ENCODE results near the gene SDHA. TPM values are rescaled to one million over a fixed set of nuclear protein-coding genes. Genes with fewer than 3 reads are reported as not detected.
A peak's percentile ranks its signal among the peaks of the same experiment; 100 is the strongest.
"Not testable (repeated sequence)": the region's sequence is repeated elsewhere in the genome, so short reads cannot be mapped to it uniquely, and the experiment has no call there.

The SDHA gene
- total RNA-seq, 2 donors from 2014 or later, result 121 to 130 TPM

- H3K27me3 Mint-ChIP-seq; H3K36me3 Mint-ChIP-seq; ATAC-seq; H3K9me3 Mint-ChIP-seq; DNase-seq (ENCODE audit: low spot score); H3K27ac Mint-ChIP-seq; H3K4me3 Mint-ChIP-seq: not testable (repeated sequence)
- peaks cover 11% of the 10 kb centered on the region in 2 donors for H3K4me1 Mint-ChIP-seq (ENCODE audit: low read depth in 2 of 2)
These were observed 36.2 kb downstream of the SDHA start for GRCh38 chr5:254322-254721.

- not testable (repeated sequence) for H3K27me3 Mint-ChIP-seq; H3K9me3 Mint-ChIP-seq; DNase-seq (ENCODE audit: low spot score); H3K4me3 Mint-ChIP-seq; H3K36me3 Mint-ChIP-seq; H3K27ac Mint-ChIP-seq; H3K4me1 Mint-ChIP-seq (ENCODE audit: low read depth in 2 of 2); ATAC-seq
These were observed 37.0 kb downstream of the SDHA start for GRCh38 chr5:255116-255515.

- H3K4me3 Mint-ChIP-seq; H3K9me3 Mint-ChIP-seq; H3K27me3 Mint-ChIP-seq; ATAC-seq; H3K36me3 Mint-ChIP-seq; H3K27ac Mint-ChIP-seq; DNase-seq (ENCODE audit: low spot score); H3K4me1 Mint-ChIP-seq (ENCODE audit: low read depth in 2 of 2): not testable (repeated sequence)
These were observed 38.2 kb downstream of the SDHA start for GRCh38 chr5:256347-256746.

GRCh38 chr5:257148-257547 is 39.0 kb downstream of the SDHA start:
- no peaks in the 10 kb centered on the region for H3K9me3 Mint-ChIP-seq
- no peak overlapping the region for H3K27ac Mint-ChIP-seq
- H3K4me1 Mint-ChIP-seq (ENCODE audit: low read depth in 2 of 2), result peaks cover 6 to 9% of the 10 kb centered on the region in 2 donors
- H3K27me3 Mint-ChIP-seq, result no peaks in the 10 kb centered on the region
- no peak overlapping the region for H3K4me3 Mint-ChIP-seq
- peaks cover 8% of the 10 kb centered on the region for H3K36me3 Mint-ChIP-seq
- ATAC-seq (no peak), DNase-seq (ENCODE audit: low spot score) (no peak)

GRCh38 chr5:263275-263974 is 45.3 kb downstream of the SDHA start:
- not testable (repeated sequence) for H3K4me3 Mint-ChIP-seq; DNase-seq (ENCODE audit: low spot score); ATAC-seq; H3K27ac Mint-ChIP-seq; H3K27me3 Mint-ChIP-seq; H3K4me1 Mint-ChIP-seq (ENCODE audit: low read depth in 2 of 2); H3K9me3 Mint-ChIP-seq
- H3K36me3 Mint-ChIP-seq, result peaks cover 15% of the 10 kb centered on the region

GRCh38 chr5:264338-264737 is 46.2 kb downstream of the SDHA start:
- Mint-ChIP-seq H3K9me3 (no peaks in the 10 kb centered on the region), H3K4me1 (ENCODE audit: low read depth in 2 of 2) (peaks cover 0 to 9% of the 10 kb centered on the region in 2 donors), H3K27ac (no peak overlapping the region), H3K36me3 (peaks cover 15% of the 10 kb centered on the region), H3K4me3 (no peak overlapping the region), H3K27me3 (no peaks in the 10 kb centered on the region)
- DNase-seq (ENCODE audit: low spot score), result no peak
- no peak for ATAC-seq

- not testable (repeated sequence) for H3K27ac Mint-ChIP-seq; DNase-seq (ENCODE audit: low spot score); H3K9me3 Mint-ChIP-seq; H3K4me3 Mint-ChIP-seq; H3K27me3 Mint-ChIP-seq
- H3K4me1 Mint-ChIP-seq (ENCODE audit: low read depth in 2 of 2), result peaks cover 5 to 19% of the 10 kb centered on the region in 2 donors
- peak in 1 of 2 donors; percentile 25 for ATAC-seq
- peaks cover 15% of the 10 kb centered on the region for H3K36me3 Mint-ChIP-seq
These were observed 48.3 kb downstream of the SDHA start for GRCh38 chr5:266311-267026.

- DNase-seq (ENCODE audit: low spot score), result no peak
- Mint-ChIP-seq H3K9me3 (no peaks in the 10 kb centered on the region), H3K27me3 (no peaks in the 10 kb centered on the region), H3K36me3 (peaks cover 9% of the 10 kb centered on the region), H3K4me1 (ENCODE audit: low read depth in 2 of 2) (peaks cover 5 to 19% of the 10 kb centered on the region in 2 donors), H3K27ac (no peak overlapping the region), H3K4me3 (no peak overlapping the region)
- no peak for ATAC-seq
These were observed 49.6 kb downstream of the SDHA start for GRCh38 chr5:267716-268115.

GRCh38 chr5:270340-270739 is 52.2 kb downstream of the SDHA start:
- Mint-ChIP-seq H3K4me3 (peak overlapping the region; percentile 75), H3K9me3 (no peaks in the 10 kb centered on the region), H3K27ac (peak overlapping the region; percentile 33 to 82), H3K4me1 (ENCODE audit: low read depth in 2 of 2) (peaks cover 14 to 28% of the 10 kb centered on the region in 2 donors), H3K36me3 (no peaks in the 10 kb centered on the region), H3K27me3 (no peaks in the 10 kb centered on the region)
- ATAC-seq (no peak), DNase-seq (ENCODE audit: low spot score) (no peak)

GRCh38 chr5:271828-272167 is 53.7 kb downstream of the SDHA start:
- peak overlapping the region in 1 of 2 donors; percentile 79 for H3K27ac Mint-ChIP-seq
- H3K9me3 Mint-ChIP-seq; DNase-seq (ENCODE audit: low spot score); H3K27me3 Mint-ChIP-seq; H3K36me3 Mint-ChIP-seq; ATAC-seq; H3K4me3 Mint-ChIP-seq: not testable (repeated sequence)
- peaks cover 14 to 26% of the 10 kb centered on the region in 2 donors for H3K4me1 Mint-ChIP-seq (ENCODE audit: low read depth in 2 of 2)

- peak overlapping the region; percentile 47 to 79 for H3K27ac Mint-ChIP-seq
- ATAC-seq; H3K9me3 Mint-ChIP-seq; H3K27me3 Mint-ChIP-seq; H3K36me3 Mint-ChIP-seq; DNase-seq (ENCODE audit: low spot score): not testable (repeated sequence)
- peaks cover 14 to 23% of the 10 kb centered on the region in 2 donors for H3K4me1 Mint-ChIP-seq (ENCODE audit: low read depth in 2 of 2)
- peak overlapping the region; percentile 74 for H3K4me3 Mint-ChIP-seq
These were observed 55.0 kb downstream of the SDHA start for GRCh38 chr5:273091-273490.

GRCh38 chr5:273491-273890 is 55.4 kb downstream of the SDHA start:
- peak overlapping the region; percentile 74 for H3K4me3 Mint-ChIP-seq
- H3K36me3 Mint-ChIP-seq; DNase-seq (ENCODE audit: low spot score); H3K27me3 Mint-ChIP-seq; ATAC-seq; H3K9me3 Mint-ChIP-seq: not testable (repeated sequence)
- peak overlapping the region; percentile 47 to 79 for H3K27ac Mint-ChIP-seq
- H3K4me1 Mint-ChIP-seq (ENCODE audit: low read depth in 2 of 2), result peaks cover 17 to 23% of the 10 kb centered on the region in 2 donors

- not testable (repeated sequence) for H3K4me3 Mint-ChIP-seq; H3K27ac Mint-ChIP-seq; H3K27me3 Mint-ChIP-seq; H3K36me3 Mint-ChIP-seq; ATAC-seq; DNase-seq (ENCODE audit: low spot score); H3K9me3 Mint-ChIP-seq
- peaks cover 19 to 25% of the 10 kb centered on the region in 2 donors for H3K4me1 Mint-ChIP-seq (ENCODE audit: low read depth in 2 of 2)
These were observed 56.2 kb downstream of the SDHA start for GRCh38 chr5:274346-274745.

- DNase-seq (ENCODE audit: low spot score) (no peak), ATAC-seq (no peak)
- Mint-ChIP-seq H3K36me3 (no peaks in the 10 kb centered on the region), H3K4me1 (ENCODE audit: low read depth in 2 of 2) (peaks cover 34 to 42% of the 10 kb centered on the region in 2 donors), H3K9me3 (no peaks in the 10 kb centered on the region), H3K27ac (no peak overlapping the region), H3K27me3 (no peaks in the 10 kb centered on the region), H3K4me3 (no peak overlapping the region)
These were observed 60.5 kb downstream of the SDHA start for GRCh38 chr5:278646-279045.

All from natural killer cell treated with Interleukin-12 subunit alpha and Interleukin-12 subunit beta and Interleukin-15 and Interleukin-18, amount 100 ng/mL, for 72 hours (primary cell).